ENCODE data around the gene DAW1. TPM values are rescaled to one million over a fixed set of nuclear protein-coding genes. Genes with fewer than 3 reads are reported as not detected.

Gene DAW1
- total and polyA plus RNA-seq, 2 of the 13 experiments (the other 11 are each of a cell fraction or from before 2014, with no cell fraction given): not detected

DNA sequence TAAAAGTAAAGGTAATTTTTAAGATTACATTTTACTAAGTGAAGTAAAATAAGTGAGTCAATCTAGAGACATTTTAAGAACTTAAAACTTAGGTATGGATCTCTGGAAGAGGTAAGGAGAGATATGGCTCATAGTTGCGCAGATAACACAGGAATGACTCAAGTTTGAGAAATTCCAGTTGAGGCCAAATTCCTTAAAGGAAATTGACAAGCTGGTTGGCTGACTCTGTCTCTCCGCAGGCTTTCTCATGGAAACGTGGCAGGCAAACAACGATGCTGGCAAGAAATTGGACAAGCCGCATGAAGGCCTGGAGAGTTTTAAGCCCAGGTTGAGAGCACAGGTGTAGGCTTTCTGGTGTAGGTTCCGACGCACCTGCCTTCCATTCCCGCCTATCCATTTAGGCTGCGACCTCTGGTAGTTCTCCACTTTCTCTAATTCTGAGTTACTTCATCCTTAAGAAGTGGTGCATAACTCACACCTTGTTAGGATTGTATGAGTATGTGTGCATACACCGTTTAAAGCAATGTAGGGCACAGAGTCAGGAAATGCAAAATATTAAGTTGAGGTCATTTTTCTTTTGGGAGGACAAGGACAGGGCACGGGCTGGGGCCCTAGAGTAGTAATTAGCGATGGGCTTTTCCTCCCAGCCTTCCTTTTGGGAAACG lies 589 bp upstream of the DAW1 start:
- CTCF ChIA-PET (ENCODE audit: low intra/inter-chr PET ratio, low total read pairs): no interaction called here
- peak overlapping the region; percentile 61 for H3K4me2 ChIP-seq (ENCODE audit: low read depth, low read length)
- FAIRE-seq: no peak

More for the DNA sequence above, 589 bp upstream of the DAW1 start:
- no TSS peak for BruUV-seq (replicated peaks)
- H4K20me1 ChIP-seq (ENCODE audit: insufficient read depth, low read length): no peaks in the 10 kb centered on the region
- intact Hi-C loops (cut with micrococcal nuclease; ENCODE audit: unreplicated experiment): no loop called here
- no peaks in the 10 kb centered on the region for H3K4me1 ChIP-seq (ENCODE audit: insufficient read depth, low read length)
- no peaks in the 10 kb centered on the region for H3K79me2 ChIP-seq (ENCODE audit: insufficient read depth, low read length)
- 52% methylated on average over 12 of the region's 13 CpGs for WGBS (ENCODE audit: low lambda C conversion rate)
- POLR2A ChIA-PET: no interaction called here
- H3K27me3 ChIP-seq (ENCODE audit: control insufficient read depth in 1 of 2, insufficient read depth in 2 of 2, low read length in 2 of 2): peaks cover 5 to 42% of the 10 kb centered on the region in 2 experiments; a peak in 4 of 5 replicates
- no peak for DNase-seq (ENCODE audit: low spot score)
- no peaks in the 10 kb centered on the region for H3K9me3 ChIP-seq (ENCODE audit: low read length)
- no peak overlapping the region for H3K27ac ChIP-seq (ENCODE audit: extremely low read length, insufficient read depth, low read length)
- no peak overlapping the region; the same call in 1 of the 2 replicates for H3K9ac ChIP-seq (ENCODE audit: insufficient read depth, low read depth, low read length)
- H3K4me3 ChIP-seq (replicated peaks in 1 of 3; ENCODE audit: insufficient read depth in 1 of 3, low read depth in 2 of 3, low read length in 3 of 3): peak overlapping the region in 2 of 3 experiments; percentile 37 to 55; a peak in 2 of 6 replicates
- H3K36me3 ChIP-seq (replicated peaks in 1 of 2; ENCODE audit: control insufficient read depth in 1 of 2, insufficient read depth in 2 of 2, low read length in 2 of 2): no peaks in the 10 kb centered on the region
- in situ Hi-C loops (cut with HindIII; ENCODE audit: extremely low pct_ligation_motif_present, low pct_unique_long_range_greater_than_20kb): no loop called here
- H2AFZ ChIP-seq (ENCODE audit: low read length): no peak overlapping the region
- peak; percentile 48 for ATAC-seq
- TF ChIP-seq SP4 (CRISPR knock-in tag; IDR thresholded peaks at IDR 0.05): no peak
- TF ChIP-seq NBN (conservative IDR thresholded peaks at IDR 0.05): no peak
- TF ChIP-seq ATF5 (CRISPR knock-in tag; IDR thresholded peaks at IDR 0.05; ENCODE audit: low read depth): no peak
- no peak for TF ChIP-seq CEBPZ (IDR thresholded peaks at IDR 0.05; ENCODE audit: low read length)
- no peak for TF ChIP-seq ZFP36L2 (CRISPR knock-in tag; IDR thresholded peaks at IDR 0.05)
- TF ChIP-seq U2AF1 (optimal IDR thresholded peaks at IDR 0.05; ENCODE audit: low read depth, low read length): no peak
- no peak for TF ChIP-seq GABPA (IDR thresholded peaks at IDR 0.05; ENCODE audit: low read depth, low read length)
- no peak for TF ChIP-seq GABPA (CRISPR knock-in tag; IDR thresholded peaks at IDR 0.05; ENCODE audit: low read depth)
- TF ChIP-seq ERF (CRISPR knock-in tag; IDR thresholded peaks at IDR 0.05): no peak
- no peak for TF ChIP-seq MTA3 (CRISPR knock-in tag; IDR thresholded peaks at IDR 0.05)

Measured in HepG2 (cell line).